Smooth muscle cell (in vitro differentiated cells): Measurements from ENCODE around the gene TEDC1. TPM values are rescaled to one million over a fixed set of nuclear protein-coding genes. Genes with fewer than 3 reads are reported as not detected.
A peak's percentile ranks its signal among the peaks of the same experiment; 100 is the strongest.

Source experiments
- DNase-seq: peaks from one replicate; lab custom pipeline; 2025; ENCODE audit not compliant: unreplicated experiment; lab: John Stamatoyannopoulos, UW
- H2AFZ ChIP-seq: fragments of 200-600 bp; sonication (generic); 2 replicates; pipeline ENCODE4 v1.6.0; 2016; ENCODE audit warnings: antibody characterized with exemption, low read depth, mild to moderate bottlenecking
- H3F3A ChIP-seq: fragments of 200-600 bp; sonication (generic); 2 replicates; pipeline ENCODE4 v1.6.0; 2017; ENCODE audit warnings: antibody characterized with exemption, low read depth
- H3K27ac ChIP-seq: fragments of 200-600 bp; sonication (generic); 2 replicates; pipeline ENCODE4 v1.5.1; 2016; ENCODE audit warnings: low read depth, mild to moderate bottlenecking
- H3K27me3 ChIP-seq: fragments of 200-600 bp; sonication (generic); 2 replicates; pipeline ENCODE4 v1.6.1; 2016; ENCODE audit warnings: low read depth, mild to moderate bottlenecking
- H3K36me3 ChIP-seq: fragments of 200-600 bp; sonication (generic); 2 replicates; pipeline ENCODE4 v1.5.1; 2016; ENCODE audit warnings: low read depth
- H3K4me1 ChIP-seq: fragments of 200-600 bp; sonication (generic); 2 replicates; pipeline ENCODE4 v1.5.1; 2016; ENCODE audit warnings: low read depth
- H3K4me2 ChIP-seq: fragments of 200-600 bp; sonication (generic); 2 replicates; pipeline ENCODE4 v1.6.0; 2016; ENCODE audit warnings: mild to moderate bottlenecking
- H3K4me3 ChIP-seq: fragments of 200-600 bp; sonication (generic); 2 replicates; pipeline ENCODE4 v1.5.1; 2016; ENCODE audit warnings: mild to moderate bottlenecking
- H3K79me2 ChIP-seq: fragments of 200-600 bp; sonication (generic); 2 replicates; pipeline ENCODE4 v1.6.0; 2016; ENCODE audit warnings: low read depth, mild to moderate bottlenecking
- H3K9ac ChIP-seq: fragments of 200-600 bp; sonication (generic); 2 replicates; pipeline ENCODE4 v1.6.0; 2016; ENCODE audit warnings: low read depth
- H3K9me3 ChIP-seq: fragments of 200-600 bp; sonication (generic); replicated peaks from 2 replicates; pipeline ENCODE4 v1.5.1; 2016; ENCODE audit warnings: low read depth
- H4K20me1 ChIP-seq: fragments of 200-600 bp; sonication (generic); 2 replicates; pipeline ENCODE4 v1.6.0; 2016; ENCODE audit warnings: low read depth
- CTCF ChIP-seq: fragments of 200-600 bp; sonication (generic); IDR thresholded peaks from 2 replicates; pipeline ENCODE4 v1.5.1; 2017; ENCODE audit warnings: borderline replicate concordance, mild to moderate bottlenecking, antibody characterized with exemption; ENCODE audit not compliant: insufficient read depth, poor library complexity, severe bottlenecking
- WGBS: methylation state at CpG from one replicate; pipeline ENCODE4 v1.1.7; 2016; ENCODE audit warnings: low lambda C conversion rate; 5-methylcytosine and 5-hydroxymethylcytosine counted together
- polyA plus RNA-seq: library from polyadenylated mRNA; unstranded; fragments of >200 nt; fragmentation: Nextera tagmentation; extraction: Ambion mirVana; gene quantifications from 2 replicates; pipeline ENCODE4 v1.2.1, GENCODE V29; 2016
- total RNA-seq: library from RNA; depleted of rRNA; stranded (reverse); fragments of >200 nt; gene quantifications from 2 replicates; pipeline ENCODE4 v1.2.3, GENCODE V29; 2014

TEDC1 gene
- total and polyA plus RNA-seq, 2 experiments from 2014 or later, result 3.8 to 8.2 TPM

GRCh38 chr14:105483300-105484068, 7.6 kb upstream of the TEDC1 start:
- TF ChIP-seq CTCF, result no peak
- DNase-seq, result no peak
- Histone ChIP-seq H3K79me2 (no peaks in the 10 kb centered on the region), H3F3A (no peaks in the 10 kb centered on the region), H4K20me1 (no peaks in the 10 kb centered on the region), H3K4me2 (no peak overlapping the region), H3K27ac (peak overlapping the region; percentile 35), H2AFZ (no peak overlapping the region), H3K36me3 (no peaks in the 10 kb centered on the region), H3K9ac (peak overlapping the region; percentile 97), H3K4me3 (no peak overlapping the region), H3K4me1 (peaks cover 7% of the 10 kb centered on the region), H3K27me3 (peaks cover 27% of the 10 kb centered on the region), H3K9me3 (no peaks in the 10 kb centered on the region)
- 88% methylated on average over 18 of the region's 18 CpGs for WGBS

DNA sequence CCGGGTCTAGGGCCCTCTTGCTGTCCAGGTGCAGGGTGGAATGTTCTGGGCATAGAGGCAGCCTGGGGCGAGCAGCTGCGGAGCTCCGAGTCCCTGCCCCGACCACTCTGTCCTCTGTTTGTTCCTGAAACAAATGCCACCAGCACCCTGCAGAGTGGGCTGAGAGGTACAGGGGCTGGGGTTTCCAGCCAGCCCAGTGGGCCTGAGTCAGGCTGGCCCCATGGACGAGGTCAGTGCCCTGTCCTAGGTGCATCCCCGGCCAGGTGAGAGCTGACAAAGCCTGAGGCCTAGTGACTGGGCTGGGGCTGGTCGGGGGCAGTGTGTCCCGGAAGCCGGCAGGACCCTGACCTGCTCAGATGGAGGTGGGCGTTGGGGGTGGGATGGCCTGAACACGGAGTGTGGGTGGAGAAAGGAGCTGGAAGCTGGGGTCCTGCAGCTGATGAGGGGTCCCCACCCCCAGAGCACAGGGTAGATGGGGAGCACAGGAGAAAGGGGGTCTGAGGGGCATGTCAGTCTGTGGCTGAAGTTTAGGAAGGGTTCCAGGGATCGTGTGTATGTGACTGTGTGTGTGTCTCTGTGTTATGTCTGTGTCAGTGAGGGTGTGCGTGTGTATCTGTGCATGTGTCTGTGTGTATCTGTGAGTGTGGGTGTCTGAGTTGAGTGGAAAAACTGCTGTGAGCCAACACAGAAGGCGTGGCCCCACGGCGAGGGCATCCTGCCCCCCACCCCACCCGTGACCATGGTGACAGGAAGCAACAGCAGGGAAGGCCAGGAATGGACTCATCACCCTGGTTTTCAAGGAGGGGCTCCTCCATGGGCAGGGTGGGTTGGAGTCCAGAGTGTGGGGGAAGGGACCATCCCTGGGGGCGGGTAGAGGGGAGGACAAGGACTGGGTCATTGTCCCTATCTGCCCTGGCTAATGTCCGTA, 6.7 kb upstream of the TEDC1 start:
- TF ChIP-seq CTCF, result no peak
- DNase-seq, result no peak
- 73% methylated on average over 16 of the region's 20 CpGs for WGBS
- Histone ChIP-seq H3K79me2 (no peaks in the 10 kb centered on the region), H3K4me1 (peaks cover 10% of the 10 kb centered on the region), H3K9me3 (no peaks in the 10 kb centered on the region), H3K27ac (peak overlapping the region; percentile 35), H3K36me3 (no peaks in the 10 kb centered on the region), H4K20me1 (no peaks in the 10 kb centered on the region), H3K27me3 (peaks cover 19% of the 10 kb centered on the region), H3F3A (no peaks in the 10 kb centered on the region), H3K4me2 (no peak overlapping the region), H3K9ac (peak overlapping the region; percentile 39), H2AFZ (no peak overlapping the region), H3K4me3 (no peak overlapping the region)

DNA sequence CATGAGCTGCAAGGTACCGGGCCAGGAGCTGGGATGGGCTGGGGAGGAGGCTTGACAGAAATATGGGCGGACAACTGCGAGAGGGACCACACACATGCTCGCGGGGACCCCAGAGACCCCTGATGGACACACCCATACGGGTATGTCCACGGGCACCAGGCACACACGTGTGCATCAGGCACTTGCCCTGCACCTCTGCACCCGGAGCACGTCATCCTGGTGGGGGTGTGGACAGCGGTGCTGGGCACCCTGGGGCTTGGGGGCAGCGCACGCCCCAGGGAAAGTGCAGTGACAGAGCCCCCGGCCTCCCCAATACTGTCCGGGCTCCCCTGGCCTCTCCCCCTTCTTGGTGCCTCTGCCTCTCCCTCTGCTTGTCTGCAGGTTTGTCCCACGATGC, 6.1 kb upstream of the TEDC1 start:
- Histone ChIP-seq H2AFZ (no peak overlapping the region), H3K4me3 (no peak overlapping the region), H3K27ac (no peak overlapping the region), H3K36me3 (no peaks in the 10 kb centered on the region), H3K9ac (no peak overlapping the region), H3K27me3 (peaks cover 13% of the 10 kb centered on the region), H4K20me1 (no peaks in the 10 kb centered on the region), H3F3A (no peaks in the 10 kb centered on the region), H3K4me2 (no peak overlapping the region), H3K4me1 (peaks cover 13% of the 10 kb centered on the region), H3K9me3 (no peaks in the 10 kb centered on the region), H3K79me2 (no peaks in the 10 kb centered on the region)
- TF ChIP-seq CTCF, result no peak
- no peak for DNase-seq
- WGBS, result 92% methylated on average over 13 of the region's 16 CpGs
